ENCODE data around the gene HIRA.
"Not testable (repeated sequence)": the region's sequence is repeated elsewhere in the genome, so short reads cannot be mapped to it uniquely, and the experiment has no call there.

Gene HIRA

GRCh38 chr22:19442166-19442565, 10.6 kb upstream of the HIRA start:
- no peak for DNase-seq

GRCh38 chr22:19440411-19441195, 9.1 kb upstream of the HIRA start:
- DNase-seq, result no peak

DNA sequence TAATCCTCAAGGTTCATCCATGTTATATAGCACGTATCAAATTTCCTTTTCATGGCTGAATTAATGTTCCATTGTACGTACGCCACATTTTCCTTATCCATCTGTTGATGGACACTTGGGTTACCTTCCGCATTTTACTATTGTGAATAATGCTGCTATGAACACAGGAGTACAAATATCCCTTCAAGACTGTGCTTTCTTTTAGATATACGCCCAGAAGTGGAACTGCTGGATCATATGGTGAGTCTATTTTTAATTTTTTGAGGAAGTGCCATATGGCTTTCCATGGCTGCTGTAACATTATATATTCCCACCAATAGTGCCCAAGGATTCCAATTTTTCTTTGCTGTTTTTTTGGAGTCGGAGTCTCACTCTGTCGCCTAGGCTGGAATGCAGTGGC, 6.8 kb upstream of the HIRA start:
- DNase-seq, result no peak

GRCh38 chr22:19436444-19437161, 5.1 kb upstream of the HIRA start:
- DNase-seq, result not testable (repeated sequence)

DNA sequence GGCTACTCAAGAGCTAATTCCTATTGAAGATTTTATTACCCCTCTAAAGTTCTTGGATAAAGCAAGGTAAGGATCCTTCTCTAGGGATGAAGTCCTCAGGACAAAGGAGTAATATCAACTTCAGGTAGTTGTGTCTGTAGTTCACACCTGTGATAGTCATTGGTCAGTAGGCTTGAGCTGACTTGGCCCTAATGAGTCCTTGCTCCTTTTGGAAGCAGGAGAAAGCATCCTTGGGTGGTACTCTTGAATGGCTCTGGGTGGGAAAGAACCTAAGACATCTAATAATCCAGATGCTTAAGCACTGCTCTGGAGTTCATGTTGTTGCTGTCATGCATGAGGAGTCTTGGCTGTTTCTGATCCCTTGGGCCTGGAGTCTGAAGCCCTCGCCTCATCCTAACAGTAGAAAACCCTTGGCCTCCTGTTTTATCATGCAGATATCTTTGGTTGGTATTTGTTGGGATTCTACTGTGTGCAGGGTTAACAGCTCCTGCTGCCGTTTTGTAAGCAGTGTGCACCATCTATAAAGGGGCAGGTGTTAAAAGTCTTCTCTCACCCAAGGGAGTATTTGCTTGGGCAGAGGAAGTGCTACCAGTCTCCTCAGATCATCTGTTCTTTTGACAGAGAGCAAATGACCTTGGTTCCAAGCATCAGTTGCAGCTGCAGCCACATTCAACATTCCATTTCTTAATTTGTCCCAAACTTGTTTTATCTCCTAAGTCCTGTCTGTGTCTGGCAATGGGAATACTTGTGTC, 3.5 kb upstream of the HIRA start:
- DNase-seq, result no peak

GRCh38 chr22:19434401-19434800, 2.9 kb upstream of the HIRA start:
- no peak for DNase-seq

GRCh38 chr22:19432133-19432851, 759 bp upstream of the HIRA start, which contains the start of gene MRPL40:
Gene MRPL40 (plus strand): TSS chr22:19432545. CDS start chr22:19432555, 10 bp downstream.
- peak; percentile 37 for DNase-seq

DNA sequence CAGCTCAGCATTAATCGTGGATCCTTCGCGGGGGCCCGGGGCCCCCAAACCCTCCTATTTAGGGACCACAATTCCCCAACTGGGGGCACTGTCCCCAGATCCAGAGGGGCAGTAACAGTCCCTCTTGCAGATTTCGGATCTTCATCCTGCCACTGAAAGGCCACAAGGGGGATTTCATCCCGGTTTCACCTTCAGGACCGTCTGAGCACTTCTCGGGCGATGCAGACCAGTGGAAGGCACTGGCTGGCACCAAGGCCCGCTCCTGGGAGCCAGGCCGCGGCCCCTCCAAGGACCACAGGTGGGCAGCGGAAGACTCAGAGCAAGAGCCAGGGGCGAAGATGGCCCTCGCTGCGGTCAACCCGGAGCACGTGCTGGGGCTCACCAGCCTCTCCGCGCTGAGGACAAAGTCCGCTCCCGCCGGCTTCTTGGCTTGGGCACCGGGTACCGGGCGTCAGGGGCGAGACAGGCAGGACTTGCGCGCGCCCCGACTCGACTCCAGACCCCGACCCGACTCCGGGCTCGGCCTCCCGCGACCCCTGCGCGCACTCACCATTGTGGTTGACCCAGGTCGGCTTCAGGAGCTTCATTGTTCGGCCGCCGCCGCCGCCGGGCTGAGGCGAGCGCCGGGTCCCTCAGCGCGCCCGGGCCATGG, 517 bp downstream of the HIRA start:
- peak; percentile 31 for DNase-seq

GRCh38 chr22:19429950-19430889, 1.3 kb downstream of the HIRA start:
- DNase-seq, result no peak

DNA sequence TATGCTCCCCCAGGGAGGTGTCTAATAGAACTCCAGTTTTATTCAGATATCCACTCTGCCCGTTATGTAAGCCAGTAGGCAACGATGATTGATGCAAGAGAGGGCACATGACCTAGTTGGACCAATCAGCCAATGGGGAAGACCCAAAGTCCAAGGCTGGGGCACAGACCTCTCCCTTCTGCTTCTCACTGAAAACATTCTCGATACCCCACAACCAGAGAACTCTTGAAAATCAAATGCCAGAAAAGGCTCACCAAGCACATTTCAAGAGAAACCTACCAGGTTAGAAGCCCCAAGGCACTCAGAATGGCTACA, 7.4 kb downstream of the HIRA start:
- no peak for DNase-seq

GRCh38 chr22:19422440-19423301, 8.9 kb downstream of the HIRA start:
- no peak for DNase-seq

DNA sequence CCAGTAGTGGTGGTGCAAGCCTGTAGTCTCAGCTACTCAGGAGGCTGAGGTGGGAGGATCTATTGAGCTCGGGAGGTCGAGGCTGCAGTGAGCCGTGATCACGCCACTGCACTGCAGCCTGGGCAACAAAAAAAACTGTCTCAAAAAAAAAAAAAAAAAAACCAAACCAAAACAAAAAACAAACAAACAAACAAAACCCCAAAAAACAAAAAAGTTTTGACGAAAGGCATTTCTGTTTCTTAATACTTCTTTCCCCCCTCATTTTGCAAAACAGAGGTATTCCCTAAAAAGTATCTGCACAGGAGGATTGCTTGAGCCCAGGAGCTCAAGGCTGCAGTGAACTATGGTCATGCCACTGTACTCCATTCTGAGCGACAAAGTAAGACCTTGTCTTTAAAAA, 11.2 kb downstream of the HIRA start:
- no peak for DNase-seq

DNA sequence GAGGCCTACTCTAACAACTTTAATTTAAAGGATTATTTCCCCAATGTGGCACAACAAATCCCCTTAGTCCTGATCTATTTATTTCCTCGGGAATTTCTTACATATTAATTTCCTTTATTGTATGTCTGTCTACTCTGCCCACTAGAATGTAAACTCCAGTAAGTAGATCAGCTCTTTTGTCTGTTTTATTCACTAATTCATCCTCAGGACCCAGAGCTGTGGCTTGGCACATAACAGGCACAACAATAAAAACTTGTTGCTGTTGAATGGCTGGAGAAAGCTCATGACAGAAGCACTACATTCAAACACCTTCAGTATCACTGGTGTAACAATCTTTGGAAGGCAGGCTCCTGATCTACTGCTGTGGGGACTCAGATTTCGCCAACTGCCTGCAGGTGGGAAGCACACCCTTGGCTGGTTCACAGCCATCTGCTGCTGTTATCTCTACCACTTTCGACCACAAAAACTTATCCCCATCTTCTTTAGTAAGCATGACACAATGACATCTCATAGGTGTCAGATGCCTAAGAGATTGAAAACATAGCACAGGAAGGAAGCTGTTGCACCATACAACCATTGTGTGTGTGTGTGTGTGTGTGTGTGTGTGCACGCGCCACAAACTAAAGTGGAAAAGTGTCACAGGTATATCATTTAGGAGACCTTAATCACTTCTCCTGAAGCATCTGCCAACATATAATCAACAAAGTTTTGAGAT, 11.9 kb downstream of the HIRA start:
- DNase-seq, result no peak

GRCh38 chr22:19419086-19419463, 12.5 kb downstream of the HIRA start:
- no peak for DNase-seq

- no peak for DNase-seq
Observed at GRCh38 chr22:19412923-19413322, 18.6 kb downstream of the HIRA start.

DNA sequence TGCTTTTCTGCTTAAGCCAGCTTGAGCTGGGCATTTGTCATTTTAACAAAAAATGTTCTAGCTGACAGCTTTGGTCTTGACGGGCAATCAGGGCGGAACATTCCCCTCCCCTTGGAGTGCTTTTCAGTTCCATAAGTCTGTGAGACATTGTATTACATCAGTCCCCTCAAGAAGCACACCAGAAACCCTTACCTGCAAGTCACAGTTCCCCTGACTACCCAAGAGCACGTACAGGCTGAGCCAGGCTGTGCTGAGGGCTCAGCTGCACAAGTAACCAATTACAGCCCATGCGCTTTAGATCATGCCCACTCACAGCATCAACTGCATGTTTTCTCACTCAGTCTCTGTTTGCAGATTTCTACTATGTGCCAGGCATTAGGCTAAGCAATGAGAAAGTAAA, 19.1 kb downstream of the HIRA start:
- no peak for DNase-seq

DNA sequence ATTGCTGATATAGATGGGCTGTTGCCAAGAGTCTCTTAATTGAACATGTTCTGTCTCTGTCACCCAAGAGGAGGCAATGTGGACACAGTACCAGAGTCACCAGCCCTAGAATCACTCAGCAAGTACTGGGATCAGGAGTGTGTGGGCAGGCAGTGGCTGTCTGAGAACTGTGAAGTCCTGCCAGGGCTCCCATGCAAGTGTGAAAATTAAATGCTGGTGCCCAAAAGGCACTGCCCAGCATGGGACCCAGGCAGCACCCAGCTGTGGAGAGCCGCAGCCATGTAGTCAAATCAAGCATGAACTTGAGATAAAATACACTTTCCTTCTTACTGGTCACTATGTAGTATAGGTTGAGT, 19.9 kb downstream of the HIRA start:
- DNase-seq, result no peak

- no peak for DNase-seq
Observed at GRCh38 chr22:19410941-19411689, 20.4 kb downstream of the HIRA start.
